Measurements from ENCODE around the gene DYRK1A.

GRCh38 chr21:37468909-37469308 is 102.3 kb downstream of the DYRK1A start:
- TF ChIP-seq CTCF (conservative IDR thresholded peaks at IDR 0.05; ENCODE audit: low read length) (no peak), EZH2phosphoT487 (IDR thresholded peaks at IDR 0.05; ENCODE audit: borderline replicate concordance) (no peak)
